H9 (cell line): ENCODE measurements around the gene GNE. TPM values are rescaled to one million over a fixed set of nuclear protein-coding genes. Genes with fewer than 3 reads are reported as not detected.

Source experiments
- DNase-seq: peaks from one replicate; pipeline ENCODE4 v3.0.0-alpha.2; 2017
- H2AFZ ChIP-seq: one replicate; pipeline ENCODE4 v1.6.1; 2013; ENCODE audit warnings: mild to moderate bottlenecking, low read length, control low read depth, moderate library complexity
- H2AK5ac ChIP-seq: 2 replicates; pipeline ENCODE4 v1.6.1; 2013; ENCODE audit warnings: low read length, control low read depth, mixed read lengths; ENCODE audit not compliant: insufficient read length
- H2BK120ac ChIP-seq: one replicate; pipeline ENCODE4 v1.6.1; 2013; ENCODE audit warnings: low read depth, mild to moderate bottlenecking, low read length, control low read depth, inconsistent platforms; ENCODE audit not compliant: poor library complexity, severe bottlenecking
- H2BK12ac ChIP-seq: 2 replicates; pipeline ENCODE4 v1.6.1; 2013; ENCODE audit warnings: low read length, control low read depth, mixed read lengths, low read depth; ENCODE audit not compliant: insufficient read length
- H2BK15ac ChIP-seq: 2 replicates; pipeline ENCODE4 v1.6.1; 2013; ENCODE audit warnings: low read depth, low read length, control low read depth
- H2BK20ac ChIP-seq: one replicate; pipeline ENCODE4 v1.6.1; 2013; ENCODE audit warnings: low read depth, mild to moderate bottlenecking, low read length, control low read depth, inconsistent platforms; ENCODE audit not compliant: poor library complexity, severe bottlenecking
- H2BK5ac ChIP-seq: 2 replicates; pipeline ENCODE4 v1.6.1; 2013; ENCODE audit warnings: low read length, control low read depth, mixed read lengths; ENCODE audit not compliant: insufficient read length
- H3K14ac ChIP-seq: 2 replicates; pipeline ENCODE4 v1.6.1; 2013; ENCODE audit warnings: low read length, control low read depth; ENCODE audit not compliant: insufficient read depth
- H3K18ac ChIP-seq: 2 replicates; pipeline ENCODE4 v1.6.1; 2013; ENCODE audit warnings: low read depth, mild to moderate bottlenecking, mixed read lengths, low read length, control low read depth; ENCODE audit not compliant: insufficient read length
- H3K23ac ChIP-seq: 2 replicates; pipeline ENCODE4 v1.6.1; 2013; ENCODE audit warnings: low read length, control low read depth, mixed read lengths, low read depth; ENCODE audit not compliant: insufficient read length
- H3K23me2 ChIP-seq: 2 replicates; pipeline ENCODE4 v1.6.1; 2013; ENCODE audit warnings: low read depth, mild to moderate bottlenecking, mixed read lengths, low read length, control low read depth; ENCODE audit not compliant: insufficient read length, poor library complexity, severe bottlenecking
- H3K27ac ChIP-seq: 2 replicates; pipeline ENCODE4 v1.5.1; 2013; ENCODE audit warnings: low read length, control low read depth, mixed read lengths, low read depth; ENCODE audit not compliant: insufficient read length
- H3K27me3 ChIP-seq: 2 replicates; pipeline ENCODE4 v1.6.1; 2013; ENCODE audit warnings: low read length, control low read depth, inconsistent platforms; ENCODE audit not compliant: insufficient read depth
- H3K4ac ChIP-seq: 2 replicates; pipeline ENCODE4 v1.6.1; 2013; ENCODE audit warnings: low read depth, mild to moderate bottlenecking, control low read depth, inconsistent platforms, low read length, moderate library complexity
- H3K4me1 ChIP-seq: 2 replicates; pipeline ENCODE4 v1.6.1; 2013; ENCODE audit warnings: low read length, control low read depth, inconsistent platforms; ENCODE audit not compliant: insufficient read depth
- H3K4me2 ChIP-seq: 2 replicates; pipeline ENCODE4 v1.6.1; 2013; ENCODE audit warnings: low read length, control low read depth, mixed read lengths; ENCODE audit not compliant: insufficient read length, insufficient read depth
- H3K56ac ChIP-seq: 2 replicates; pipeline ENCODE4 v1.6.1; 2013; ENCODE audit warnings: low read depth, mild to moderate bottlenecking, mixed read lengths, low read length, control low read depth; ENCODE audit not compliant: insufficient read length
- H3K79me1 ChIP-seq: 2 replicates; pipeline ENCODE4 v1.6.1; 2013; ENCODE audit warnings: low read depth, mild to moderate bottlenecking, moderate library complexity, low read length, control low read depth, inconsistent platforms; ENCODE audit not compliant: insufficient read depth, poor library complexity, severe bottlenecking
- H3K79me2 ChIP-seq: 2 replicates; pipeline ENCODE4 v1.6.1; 2013; ENCODE audit warnings: low read length, control low read depth, inconsistent platforms; ENCODE audit not compliant: insufficient read depth
- H3K9ac ChIP-seq: 2 replicates; pipeline ENCODE4 v1.6.1; 2013; ENCODE audit warnings: low read length, control low read depth, mixed read lengths; ENCODE audit not compliant: insufficient read length; ENCODE audit errors: extremely low read depth
- H3K9me3 ChIP-seq: one replicate; pipeline ENCODE4 v1.6.1; 2013; ENCODE audit warnings: low read depth, low read length, inconsistent platforms; ENCODE audit not compliant: control insufficient read depth
- H3T11ph ChIP-seq: one replicate; pipeline ENCODE4 v1.6.1; 2013; ENCODE audit warnings: mild to moderate bottlenecking, low read length, control low read depth, inconsistent platforms
- H4K20me1 ChIP-seq: one replicate; pipeline ENCODE4 v1.6.1; 2013; ENCODE audit not compliant: control insufficient read depth, insufficient read length, insufficient read depth
- H4K5ac ChIP-seq: 2 replicates; pipeline ENCODE4 v1.6.1; 2013; ENCODE audit warnings: low read depth, mild to moderate bottlenecking, mixed read lengths, low read length, control low read depth; ENCODE audit not compliant: insufficient read length
- H4K8ac ChIP-seq: replicated peaks from 2 replicates; pipeline ENCODE4 v1.6.1; 2013; ENCODE audit warnings: low read length, control low read depth, mixed read lengths, low read depth; ENCODE audit not compliant: insufficient read length
- H4K91ac ChIP-seq: 2 replicates; pipeline ENCODE4 v1.6.1; 2013; ENCODE audit warnings: low read depth, mild to moderate bottlenecking, moderate library complexity, mixed read lengths, low read length, control low read depth; ENCODE audit not compliant: insufficient read length
- H3K27ac Mint-ChIP-seq, 3 experiments: 2 replicates in 2 of 3; 3 replicates in 1 of 3; pipeline ENCODE4 v1.8.0; 2020 to 2021; ENCODE audit warnings: mixed read lengths in 3 of 3, mild to moderate bottlenecking in 1 of 3, moderate library complexity in 1 of 3
- H3K27me3 Mint-ChIP-seq: 2 replicates; pipeline ENCODE4 v1.8.0; 2021; ENCODE audit warnings: low read depth, mild to moderate bottlenecking, moderate library complexity, mixed read lengths
- H3K36me3 Mint-ChIP-seq, 3 experiments: 2 replicates in 2 of 3; 3 replicates in 1 of 3; pipeline ENCODE4 v1.8.0; 2020 to 2021; ENCODE audit warnings: low read depth in 3 of 3, mixed read lengths in 3 of 3; ENCODE audit not compliant: insufficient read depth in 1 of 3
- H3K4me1 Mint-ChIP-seq, 2 experiments: 2 replicates each; pipeline ENCODE4 v1.8.0; 2020; ENCODE audit warnings: mixed read lengths in 2 of 2
- H3K4me3 Mint-ChIP-seq, 2 experiments: 2 replicates in 1 of 2; 3 replicates in 1 of 2; pipeline ENCODE4 v1.8.0; 2020 to 2021; ENCODE audit warnings: mild to moderate bottlenecking in 2 of 2, mixed read lengths in 2 of 2, moderate library complexity in 1 of 2
- H3K9me3 Mint-ChIP-seq, 2 experiments: 2 replicates in 1 of 2; 3 replicates in 1 of 2; pipeline ENCODE4 v1.8.0; 2020; ENCODE audit warnings: mild to moderate bottlenecking in 2 of 2, mixed read lengths in 2 of 2, moderate library complexity in 1 of 2
- CTCF ChIP-seq: fragments of 200-600 bp; sonication (generic); conservative IDR thresholded peaks from 3 replicates; pipeline ENCODE4 v1.8.0; 2021; ENCODE audit warnings: antibody characterized with exemption, mild to moderate bottlenecking
- WGBS: extraction: QIAGEN DNeasy Blood & Tissue Kit; methylation state at CpG from one replicate; pipeline ENCODE4 v1.1.7; 2013; ENCODE audit warnings: missing lambda C conversion rate, low lambda C conversion rate, mixed read lengths; ENCODE audit not compliant: insufficient read length; ENCODE audit errors: extremely low coverage; 5-methylcytosine and 5-hydroxymethylcytosine counted together
- total RNA-seq: library from RNA; stranded (reverse); gene quantifications from 2 replicates; pipeline ENCODE4 v1.2.1, GENCODE V29; 2021

Gene GNE
- total RNA-seq, 1 experiment from 2014 or later = 6.3 TPM

- no peak overlapping the region for H3K4ac ChIP-seq
- no peak overlapping the region for H2BK12ac ChIP-seq
- no peaks in the 10 kb centered on the region for H3K79me1 ChIP-seq
- H3K9ac ChIP-seq = no peak overlapping the region
- H3K14ac ChIP-seq = no peak overlapping the region
- H3K9me3 ChIP-seq = no peaks in the 10 kb centered on the region
- peaks cover 9% of the 10 kb centered on the region; the same call in 1 of the 2 replicates for H3K79me2 ChIP-seq
- H3K27me3 ChIP-seq = no peaks in the 10 kb centered on the region
- no peak overlapping the region for H3K4me2 ChIP-seq
- no peak overlapping the region for H2AK5ac ChIP-seq
- no CpG with 5 or more reads among the region's 8 CpGs for WGBS
- no peak overlapping the region for H4K5ac ChIP-seq
- no peak overlapping the region for H2BK120ac ChIP-seq
- peaks cover 2% of the 10 kb centered on the region for H4K20me1 ChIP-seq
- H2AFZ ChIP-seq = no peak overlapping the region
- Mint-ChIP-seq H3K27ac (peak overlapping the region in 2 of 3 experiments; percentile 51 to 59; a peak in 2 of 7 replicates), H3K36me3 (peaks cover 53 to 86% (median 59%) of the 10 kb centered on the region in 3 experiments; a peak in 6 of 7 replicates), H3K4me1 (no peaks in the 10 kb centered on the region), H3K4me3 (no peak overlapping the region), H3K9me3 (no peaks in the 10 kb centered on the region), H3K27me3 (no peaks in the 10 kb centered on the region)
- H3K18ac ChIP-seq = no peak overlapping the region
- DNase-seq = no peak
- no peak overlapping the region for H3K56ac ChIP-seq
- H4K8ac ChIP-seq = no peak overlapping the region
- no peak overlapping the region for H4K91ac ChIP-seq
- no peaks in the 10 kb centered on the region for H3K23me2 ChIP-seq
- no peak overlapping the region for H3T11ph ChIP-seq
- TF ChIP-seq CTCF = no peak
- no peak overlapping the region for H2BK20ac ChIP-seq
- no peaks in the 10 kb centered on the region for H3K4me1 ChIP-seq
- no peak overlapping the region for H2BK15ac ChIP-seq
- no peak overlapping the region for H3K23ac ChIP-seq
- no peak overlapping the region for H3K27ac ChIP-seq
- H2BK5ac ChIP-seq = no peak overlapping the region
Measured at GRCh38 chr9:36210722-36211121, 47.5 kb downstream of the GNE start.
